ENCODE data around the gene VPS51. TPM values are rescaled to one million over a fixed set of nuclear protein-coding genes. Genes with fewer than 3 reads are reported as not detected.

The VPS51 gene
- total RNA-seq, 1 experiment from 2014 or later: 123 TPM

DNA sequence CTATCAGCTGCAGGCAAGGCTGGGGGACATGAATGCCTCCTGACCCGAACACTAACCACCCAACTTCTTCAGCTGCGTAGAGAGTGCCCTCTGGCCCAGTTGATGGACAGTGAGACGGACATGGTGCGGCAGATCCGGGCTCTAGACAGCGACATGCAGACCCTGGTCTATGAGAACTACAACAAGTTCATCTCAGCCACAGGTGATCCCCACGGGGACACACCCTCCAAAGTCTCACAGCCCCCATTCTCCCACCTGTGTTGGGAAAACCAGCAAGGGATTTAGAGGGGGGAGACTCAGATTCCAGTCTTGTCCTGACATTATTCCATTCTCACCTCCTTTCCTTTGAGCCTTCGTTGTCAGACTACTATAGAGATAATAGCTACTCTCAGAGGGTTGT lies 912 bp downstream of the VPS51 start:
- Mint-ChIP-seq H3K27me3 (ENCODE audit: low read depth) (no peaks in the 10 kb centered on the region), H3K27ac (no peak overlapping the region), H3K36me3 (peaks cover 8% of the 10 kb centered on the region), H3K4me3 (peak overlapping the region; percentile 90), H3K9me3 (no peaks in the 10 kb centered on the region), H3K4me1 (peaks cover 6% of the 10 kb centered on the region)
- POLR2A ChIA-PET: interaction anchor here (0.6 to 1.6 kb wide), 6 partner anchors 14 to 913 kb away, joined by 3 to 9 read pairs (median 4); partner anchors contain the start of genes BATF2, FAU, MRPL49 and TM7SF2
- ATAC-seq (no peak), DNase-seq (ENCODE audit: low spot score) (no peak)
- TF ChIP-seq FOXJ3 (CRISPR knock-in tag; IDR thresholded peaks at IDR 0.05; ENCODE audit: borderline replicate concordance) (no peak), ZNF121 (CRISPR knock-in tag; IDR thresholded peaks at IDR 0.05) (no peak), SOX15 (CRISPR knock-in tag; IDR thresholded peaks at IDR 0.05) (no peak), RELA (CRISPR knock-in tag; IDR thresholded peaks at IDR 0.05; ENCODE audit: borderline replicate concordance) (no peak), CREB1 (CRISPR knock-in tag; IDR thresholded peaks at IDR 0.05) (no peak), SMAD4 (CRISPR knock-in tag; IDR thresholded peaks at IDR 0.05) (no peak), JAZF1 (CRISPR knock-in tag; IDR thresholded peaks at IDR 0.05) (no peak), JUN (CRISPR knock-in tag; IDR thresholded peaks at IDR 0.05) (no peak), ZBTB21 (CRISPR knock-in tag; IDR thresholded peaks at IDR 0.05; ENCODE audit: borderline replicate concordance) (no peak), TEAD4 (CRISPR knock-in tag; IDR thresholded peaks at IDR 0.05) (no peak), GABPB1 (CRISPR knock-in tag; IDR thresholded peaks at IDR 0.05) (no peak), PRRX2 (CRISPR knock-in tag; IDR thresholded peaks at IDR 0.05) (no peak), TCF7 (CRISPR knock-in tag; IDR thresholded peaks at IDR 0.05; ENCODE audit: low read depth) (no peak)
- TF ChIP-seq, protein P1, sequence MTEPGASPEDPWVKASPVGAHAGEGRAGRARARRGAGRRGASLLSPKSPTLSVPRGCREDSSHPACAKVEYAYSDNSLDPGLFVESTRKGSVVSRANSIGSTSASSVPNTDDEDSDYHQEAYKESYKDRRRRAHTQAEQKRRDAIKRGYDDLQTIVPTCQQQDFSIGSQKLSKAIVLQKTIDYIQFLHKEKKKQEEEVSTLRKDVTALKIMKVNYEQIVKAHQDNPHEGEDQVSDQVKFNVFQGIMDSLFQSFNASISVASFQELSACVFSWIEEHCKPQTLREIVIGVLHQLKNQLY (CRISPR knock-in tag; IDR thresholded peaks at IDR 0.05): no peak
- TF ChIP-seq, protein P2, sequence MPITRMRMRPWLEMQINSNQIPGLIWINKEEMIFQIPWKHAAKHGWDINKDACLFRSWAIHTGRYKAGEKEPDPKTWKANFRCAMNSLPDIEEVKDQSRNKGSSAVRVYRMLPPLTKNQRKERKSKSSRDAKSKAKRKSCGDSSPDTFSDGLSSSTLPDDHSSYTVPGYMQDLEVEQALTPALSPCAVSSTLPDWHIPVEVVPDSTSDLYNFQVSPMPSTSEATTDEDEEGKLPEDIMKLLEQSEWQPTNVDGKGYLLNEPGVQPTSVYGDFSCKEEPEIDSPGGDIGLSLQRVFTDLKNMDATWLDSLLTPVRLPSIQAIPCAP (CRISPR knock-in tag; IDR thresholded peaks at IDR 0.05): no peak
- TF ChIP-seq, protein P3, sequence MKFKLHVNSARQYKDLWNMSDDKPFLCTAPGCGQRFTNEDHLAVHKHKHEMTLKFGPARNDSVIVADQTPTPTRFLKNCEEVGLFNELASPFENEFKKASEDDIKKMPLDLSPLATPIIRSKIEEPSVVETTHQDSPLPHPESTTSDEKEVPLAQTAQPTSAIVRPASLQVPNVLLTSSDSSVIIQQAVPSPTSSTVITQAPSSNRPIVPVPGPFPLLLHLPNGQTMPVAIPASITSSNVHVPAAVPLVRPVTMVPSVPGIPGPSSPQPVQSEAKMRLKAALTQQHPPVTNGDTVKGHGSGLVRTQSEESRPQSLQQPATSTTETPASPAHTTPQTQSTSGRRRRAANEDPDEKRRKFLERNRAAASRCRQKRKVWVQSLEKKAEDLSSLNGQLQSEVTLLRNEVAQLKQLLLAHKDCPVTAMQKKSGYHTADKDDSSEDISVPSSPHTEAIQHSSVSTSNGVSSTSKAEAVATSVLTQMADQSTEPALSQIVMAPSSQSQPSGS (CRISPR knock-in tag; IDR thresholded peaks at IDR 0.05; ENCODE audit: borderline replicate concordance, low read depth): no peak
- CTCF ChIA-PET: interaction anchor here (0.6 to 9.9 kb wide), 6 partner anchors 15 to 372 kb away, joined by 3 to 104 read pairs (median 4); partner anchors contain the start of genes ARL2, TM7SF2 and ZNHIT2

DNA sequence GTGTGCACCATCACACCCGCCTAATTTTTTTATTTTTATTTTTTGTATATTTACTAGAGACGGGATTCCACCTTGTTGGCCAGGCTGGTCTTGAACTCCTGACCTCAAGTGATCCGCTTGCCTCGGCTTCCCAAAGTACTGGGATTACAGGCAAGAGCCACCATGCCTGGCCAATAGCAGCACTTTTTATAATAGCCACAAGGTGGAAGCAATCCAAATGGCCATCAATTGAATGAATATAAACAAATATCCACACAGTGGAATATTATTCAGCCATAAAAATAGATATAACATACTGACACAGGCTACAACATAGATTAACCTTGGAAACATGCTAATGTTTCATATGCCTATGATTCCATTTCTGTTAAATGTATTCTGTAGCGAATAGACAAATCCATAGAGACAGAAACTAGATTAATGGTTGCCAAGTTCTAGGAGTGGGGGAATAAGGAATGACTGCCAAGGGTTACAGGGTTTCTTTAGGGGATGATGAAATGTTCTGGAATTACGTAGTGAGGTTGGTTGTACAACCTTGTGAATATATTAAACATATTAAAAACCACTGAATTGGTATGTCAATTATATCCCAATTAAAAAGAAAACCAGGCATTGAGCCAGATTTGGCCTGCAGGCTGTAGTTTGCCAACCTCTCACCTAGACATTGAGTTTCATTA lies 4.8 kb downstream of the VPS51 start:
- peaks cover 4% of the 10 kb centered on the region for H3K4me1 Mint-ChIP-seq
- DNase-seq (ENCODE audit: low spot score) (no peak), ATAC-seq (no peak)
- CTCF ChIA-PET: interaction anchor here (9.9 kb wide), 1 partner anchor 11 kb away, joined by 104 read pairs; the partner anchor contains the start of gene TM7SF2
- POLR2A ChIA-PET: interaction anchor here (1.0 kb wide), 1 partner anchor 17 kb away, joined by 10 read pairs; the partner anchor contains the start of gene ZNHIT2
- H3K36me3 Mint-ChIP-seq: peaks cover 11% of the 10 kb centered on the region
- TF ChIP-seq ZNF121 (CRISPR knock-in tag; IDR thresholded peaks at IDR 0.05) (no peak), NR1H2 (CRISPR knock-in tag; IDR thresholded peaks at IDR 0.05) (no peak), RORB (CRISPR knock-in tag; IDR thresholded peaks at IDR 0.05) (no peak)
- no peaks in the 10 kb centered on the region for H3K9me3 Mint-ChIP-seq
- H3K27ac Mint-ChIP-seq: no peak overlapping the region
- H3K4me3 Mint-ChIP-seq: no peak overlapping the region
- H3K27me3 Mint-ChIP-seq (ENCODE audit: low read depth): no peaks in the 10 kb centered on the region

DNA sequence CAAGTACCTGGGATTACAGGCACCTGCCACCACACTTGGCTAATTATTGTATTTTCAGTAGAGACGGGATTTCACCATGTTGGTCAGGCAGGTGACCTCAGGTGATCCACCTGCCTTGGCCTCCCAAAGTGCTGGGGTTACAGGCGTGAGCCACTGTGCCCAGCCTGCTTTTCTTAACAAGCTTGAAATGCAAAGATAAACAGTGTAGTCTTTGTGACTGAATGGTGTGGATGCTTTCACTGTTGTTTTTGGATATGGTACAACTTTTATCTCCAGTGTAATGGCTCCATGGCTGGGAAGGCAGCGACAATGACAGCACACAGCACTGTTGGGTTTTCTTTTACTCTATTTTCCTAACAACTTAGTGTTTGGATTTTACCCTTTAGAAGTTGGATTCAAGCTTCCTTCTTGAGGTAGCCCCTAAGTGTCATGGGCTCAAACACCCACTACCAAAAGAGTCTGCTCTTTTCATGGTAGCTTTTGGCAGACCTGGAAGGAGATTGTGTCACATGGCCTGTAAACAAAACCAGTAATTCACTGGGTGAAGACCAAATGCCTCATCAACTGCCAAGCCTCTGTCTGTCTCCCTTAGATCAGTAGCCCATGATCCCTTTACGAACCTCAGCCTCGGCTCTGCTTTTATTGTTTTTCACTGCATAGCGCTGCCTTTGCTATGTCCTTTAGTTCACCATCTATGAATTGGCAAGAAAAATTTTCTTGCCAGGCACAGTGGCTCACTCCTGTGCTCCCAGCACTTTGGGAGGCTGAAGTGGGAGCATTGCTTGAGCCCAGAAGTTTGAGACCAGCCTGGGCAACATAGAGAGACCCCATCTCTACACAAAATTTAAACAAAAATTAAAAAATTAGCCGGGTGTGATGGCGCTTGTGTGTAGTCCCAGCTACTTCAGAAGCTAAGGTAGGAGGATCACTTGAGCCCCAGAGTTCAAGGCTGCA lies 6.4 kb downstream of the VPS51 start:
- POLR2A ChIA-PET: interaction anchor here (1.6 kb wide), 1 partner anchor 9 kb away, joined by 3 read pairs; the partner anchor contains the start of gene TM7SF2
- Mint-ChIP-seq H3K9me3 (no peaks in the 10 kb centered on the region), H3K27me3 (ENCODE audit: low read depth) (no peaks in the 10 kb centered on the region), H3K4me3 (no peak overlapping the region), H3K4me1 (no peaks in the 10 kb centered on the region), H3K36me3 (peaks cover 11% of the 10 kb centered on the region), H3K27ac (0 out of 2 replicates have a peak overlapping the region, but pooled peaks have one; percentile 32)
- DNase-seq (ENCODE audit: low spot score) (no peak), ATAC-seq (no peak)
- CTCF ChIA-PET: interaction anchor here (0.7 to 9.9 kb wide), 2 partner anchors 9 to 34 kb away, joined by 4 to 104 read pairs; partner anchors contain the start of gene TM7SF2
- TF ChIP-seq CREM (CRISPR knock-in tag; IDR thresholded peaks at IDR 0.05): no peak
- TF ChIP-seq, protein P4, sequence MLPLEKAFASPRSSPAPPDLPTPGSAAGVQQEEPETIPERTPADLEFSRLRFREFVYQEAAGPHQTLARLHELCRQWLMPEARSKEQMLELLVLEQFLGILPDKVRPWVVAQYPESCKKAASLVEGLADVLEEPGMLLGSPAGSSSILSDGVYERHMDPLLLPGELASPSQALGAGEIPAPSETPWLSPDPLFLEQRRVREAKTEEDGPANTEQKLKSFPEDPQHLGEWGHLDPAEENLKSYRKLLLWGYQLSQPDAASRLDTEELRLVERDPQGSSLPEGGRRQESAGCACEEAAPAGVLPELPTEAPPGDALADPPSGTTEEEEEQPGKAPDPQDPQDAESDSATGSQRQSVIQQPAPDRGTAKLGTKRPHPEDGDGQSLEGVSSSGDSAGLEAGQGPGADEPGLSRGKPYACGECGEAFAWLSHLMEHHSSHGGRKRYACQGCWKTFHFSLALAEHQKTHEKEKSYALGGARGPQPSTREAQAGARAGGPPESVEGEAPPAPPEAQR (CRISPR knock-in tag; IDR thresholded peaks at IDR 0.05): no peak
